Measurements from ENCODE around the gene CIC.

Gene CIC

DNA sequence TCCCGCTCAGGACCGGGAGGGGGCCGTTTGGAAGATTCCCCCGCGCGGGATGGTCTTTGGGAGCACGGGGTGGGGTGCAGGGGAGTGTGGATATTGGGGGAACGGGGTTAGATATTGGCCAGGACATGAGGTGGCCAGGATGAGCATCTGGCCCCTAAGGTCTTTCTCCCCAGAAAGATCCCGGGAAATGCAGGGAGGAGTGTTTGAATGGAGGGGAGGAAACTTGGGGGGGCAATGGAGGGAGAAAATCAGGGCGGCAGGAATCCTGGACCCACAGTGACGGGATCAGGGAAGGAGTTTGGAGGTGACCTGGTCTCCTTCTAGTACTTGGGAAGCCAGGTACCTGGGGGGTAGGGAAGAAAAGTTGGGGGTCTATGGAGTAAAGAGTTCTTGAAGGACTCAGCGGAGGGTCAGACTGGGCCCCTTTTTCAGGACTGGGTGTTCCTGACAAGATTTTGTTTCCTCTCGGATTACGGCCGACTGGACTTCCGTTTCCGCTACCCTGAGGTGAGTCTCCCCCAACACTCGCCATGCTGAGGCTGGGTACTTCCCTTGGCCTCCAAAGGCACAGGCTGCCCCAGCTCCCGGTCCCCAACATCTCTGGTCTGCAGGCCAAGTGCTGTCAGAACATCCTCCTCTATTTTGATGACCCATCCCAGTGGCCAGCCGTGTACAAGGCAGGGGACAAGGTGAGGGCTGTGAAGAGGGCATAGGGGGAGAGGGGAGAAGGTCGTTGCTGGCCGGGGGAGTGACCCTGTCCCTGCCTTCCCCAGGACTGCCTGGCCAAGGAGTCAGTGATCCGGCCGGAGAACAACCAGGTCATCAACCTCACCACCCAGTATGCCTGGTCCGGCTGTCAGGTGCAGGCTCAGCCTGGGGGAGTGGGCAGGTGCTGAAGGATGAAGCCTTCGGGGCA is 45.0 kb downstream of the CIC start:
- TF ChIP-seq ZFX (IDR thresholded peaks at IDR 0.05; ENCODE audit: borderline replicate concordance): no peak
- TF ChIP-seq, protein P1, sequence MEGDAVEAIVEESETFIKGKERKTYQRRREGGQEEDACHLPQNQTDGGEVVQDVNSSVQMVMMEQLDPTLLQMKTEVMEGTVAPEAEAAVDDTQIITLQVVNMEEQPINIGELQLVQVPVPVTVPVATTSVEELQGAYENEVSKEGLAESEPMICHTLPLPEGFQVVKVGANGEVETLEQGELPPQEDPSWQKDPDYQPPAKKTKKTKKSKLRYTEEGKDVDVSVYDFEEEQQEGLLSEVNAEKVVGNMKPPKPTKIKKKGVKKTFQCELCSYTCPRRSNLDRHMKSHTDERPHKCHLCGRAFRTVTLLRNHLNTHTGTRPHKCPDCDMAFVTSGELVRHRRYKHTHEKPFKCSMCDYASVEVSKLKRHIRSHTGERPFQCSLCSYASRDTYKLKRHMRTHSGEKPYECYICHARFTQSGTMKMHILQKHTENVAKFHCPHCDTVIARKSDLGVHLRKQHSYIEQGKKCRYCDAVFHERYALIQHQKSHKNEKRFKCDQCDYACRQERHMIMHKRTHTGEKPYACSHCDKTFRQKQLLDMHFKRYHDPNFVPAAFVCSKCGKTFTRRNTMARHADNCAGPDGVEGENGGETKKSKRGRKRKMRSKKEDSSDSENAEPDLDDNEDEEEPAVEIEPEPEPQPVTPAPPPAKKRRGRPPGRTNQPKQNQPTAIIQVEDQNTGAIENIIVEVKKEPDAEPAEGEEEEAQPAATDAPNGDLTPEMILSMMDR (IDR thresholded peaks at IDR 0.05): no peak
- peak overlapping the region; percentile 67 for H3K27ac ChIP-seq

DNA sequence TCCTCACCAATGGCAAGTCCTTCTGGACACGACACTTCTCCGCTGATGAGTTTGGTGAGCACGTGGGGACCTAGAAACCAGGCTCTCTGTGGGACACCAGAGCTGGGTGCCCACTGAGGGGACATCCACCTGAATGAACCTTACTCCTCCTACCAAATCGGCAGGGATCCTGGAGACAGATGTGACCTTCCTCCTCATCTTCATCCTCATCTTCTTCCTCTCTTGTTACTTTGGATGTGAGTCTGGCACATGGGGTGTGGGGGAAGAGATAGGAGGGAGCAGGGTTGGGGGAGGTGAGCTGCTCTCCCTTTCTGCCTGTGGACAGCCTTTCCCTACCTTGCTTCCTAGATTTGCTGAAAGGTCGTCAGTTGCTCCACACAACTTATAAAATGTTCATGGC is 46.0 kb downstream of the CIC start:
- TF ChIP-seq, protein P1 (IDR thresholded peaks at IDR 0.05): no peak
- no peak for TF ChIP-seq ZFX (IDR thresholded peaks at IDR 0.05; ENCODE audit: borderline replicate concordance)

DNA sequence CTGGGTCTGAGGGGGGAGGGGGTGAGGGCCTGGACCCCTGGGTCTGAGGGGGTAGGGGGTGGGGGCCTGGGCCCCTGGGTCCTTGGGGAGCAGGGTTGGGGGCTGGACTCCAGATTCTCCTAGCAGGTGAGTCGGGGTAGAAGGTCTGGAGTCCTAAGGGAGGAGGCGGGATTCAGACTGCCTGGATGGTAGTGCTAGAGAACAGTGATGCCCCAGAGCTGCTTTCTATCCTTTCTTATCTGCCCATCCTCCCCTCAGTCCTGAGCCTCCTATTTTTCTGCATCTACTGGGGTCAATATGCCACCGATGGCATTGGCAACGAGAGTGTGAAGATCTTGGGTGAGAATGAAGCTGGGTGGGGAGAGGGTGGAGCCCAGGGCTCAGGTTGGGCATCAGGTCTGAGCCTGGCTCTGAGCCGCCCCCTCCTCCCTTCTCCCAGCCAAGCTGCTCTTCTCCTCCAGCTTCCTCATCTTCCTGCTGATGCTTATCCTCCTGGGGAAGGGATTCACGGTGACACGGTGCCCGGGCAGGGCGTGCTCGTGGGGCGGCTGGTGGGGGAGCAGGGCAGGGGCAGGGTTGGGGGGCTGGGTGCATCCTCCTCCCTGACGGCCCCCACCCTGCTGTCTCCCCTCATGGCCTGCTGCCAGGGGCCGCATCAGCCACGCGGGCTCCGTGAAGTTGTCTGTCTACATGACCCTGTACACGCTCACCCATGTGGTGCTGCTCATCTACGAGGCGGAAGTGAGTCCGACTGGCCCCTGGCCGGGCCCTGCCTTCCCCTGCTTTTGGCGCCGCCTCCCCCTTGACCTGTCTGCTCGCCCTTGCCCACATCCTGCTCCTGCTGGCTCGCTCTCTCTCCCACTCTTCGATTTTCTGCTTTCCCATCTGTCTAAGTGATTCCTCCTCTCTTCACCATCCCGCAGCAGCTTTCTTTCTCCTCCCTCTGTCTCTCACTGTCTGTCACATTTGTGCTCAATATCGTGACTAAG is 47.5 kb downstream of the CIC start:
- no peak overlapping the region for H3K27ac ChIP-seq

More for the DNA sequence above, 46.0 kb downstream of the CIC start:
- no peak overlapping the region for H3K27ac ChIP-seq

DNA sequence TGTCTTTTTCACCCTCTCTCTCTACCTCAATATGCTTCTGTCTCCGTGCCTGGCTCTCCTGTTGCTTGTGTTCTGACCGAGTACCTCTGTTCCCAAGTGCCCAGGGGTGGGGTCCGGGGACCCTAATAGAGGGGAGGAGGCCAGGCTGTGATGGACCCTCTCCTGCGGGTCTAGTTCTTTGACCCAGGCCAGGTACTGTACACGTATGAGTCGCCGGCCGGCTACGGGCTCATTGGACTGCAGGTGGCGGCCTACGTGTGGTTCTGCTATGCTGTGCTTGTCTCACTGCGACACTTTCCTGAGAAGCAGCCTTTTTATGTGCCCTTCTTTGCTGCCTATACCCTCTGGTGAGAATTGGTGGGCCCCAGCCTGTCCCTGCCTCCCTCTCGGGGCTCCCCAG is 48.5 kb downstream of the CIC start:
- no peak overlapping the region for H3K27ac ChIP-seq
- TF ChIP-seq ZFX (IDR thresholded peaks at IDR 0.05; ENCODE audit: borderline replicate concordance): no peak
- TF ChIP-seq, protein P1 (IDR thresholded peaks at IDR 0.05): no peak

More for the DNA sequence above, 47.5 kb downstream of the CIC start:
- TF ChIP-seq, protein P1 (IDR thresholded peaks at IDR 0.05): no peak
- TF ChIP-seq ZFX (IDR thresholded peaks at IDR 0.05; ENCODE audit: borderline replicate concordance): no peak

DNA sequence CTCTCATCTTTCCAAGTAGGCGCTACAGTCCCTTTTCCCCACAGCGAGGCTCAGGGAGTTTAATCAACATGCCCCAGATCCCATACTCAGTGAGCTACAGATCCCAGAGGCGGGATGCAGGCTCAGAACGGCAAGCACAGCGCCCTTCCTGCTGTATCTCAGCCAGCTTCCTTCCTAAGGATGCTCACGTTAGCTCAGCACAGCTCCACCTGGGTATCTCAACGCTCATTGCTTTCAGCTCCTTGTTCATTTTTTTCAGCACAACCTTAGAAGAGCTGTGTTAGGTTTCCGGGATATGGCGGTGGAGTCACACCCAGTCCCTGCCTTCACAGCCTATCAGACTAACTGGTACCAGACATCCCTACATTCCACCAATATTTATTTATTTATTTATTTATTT is 53.3 kb downstream of the CIC start:
- TF ChIP-seq ZFX (IDR thresholded peaks at IDR 0.05; ENCODE audit: borderline replicate concordance): no peak
- TF ChIP-seq, protein P1 (IDR thresholded peaks at IDR 0.05): no peak
- no peak overlapping the region for H3K27ac ChIP-seq

DNA sequence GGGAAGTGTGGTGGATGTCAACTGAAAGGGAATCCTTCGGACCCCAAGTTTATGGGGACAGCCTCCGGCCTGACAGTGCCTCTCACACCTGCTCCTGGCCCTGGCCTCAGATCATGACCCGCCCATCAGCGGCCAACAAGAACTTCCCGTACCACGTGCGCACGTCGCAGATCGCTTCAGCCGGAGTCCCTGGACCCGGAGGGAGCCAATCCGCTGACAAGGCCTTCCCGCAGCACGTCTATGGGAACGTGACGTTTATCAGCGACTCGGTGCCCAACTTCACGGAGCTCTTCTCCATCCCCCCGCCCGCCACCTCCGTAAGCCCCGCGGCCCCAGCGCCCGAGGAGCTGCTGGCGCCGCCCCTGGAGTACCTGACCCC is 54.4 kb downstream of the CIC start:
- no peak for TF ChIP-seq ZFX (IDR thresholded peaks at IDR 0.05; ENCODE audit: borderline replicate concordance)
- TF ChIP-seq, protein P1 (IDR thresholded peaks at IDR 0.05): no peak

More for the DNA sequence above, 54.4 kb downstream of the CIC start:
- peak overlapping the region; percentile 42 for H3K27ac ChIP-seq
